ENCODE measurements around the gene HOXA7. TPM values are rescaled to one million over a fixed set of nuclear protein-coding genes. Genes with fewer than 3 reads are reported as not detected.

The HOXA7 gene
- total RNA-seq, 1 donor from 2014 or later: 17.9 TPM

DNA sequence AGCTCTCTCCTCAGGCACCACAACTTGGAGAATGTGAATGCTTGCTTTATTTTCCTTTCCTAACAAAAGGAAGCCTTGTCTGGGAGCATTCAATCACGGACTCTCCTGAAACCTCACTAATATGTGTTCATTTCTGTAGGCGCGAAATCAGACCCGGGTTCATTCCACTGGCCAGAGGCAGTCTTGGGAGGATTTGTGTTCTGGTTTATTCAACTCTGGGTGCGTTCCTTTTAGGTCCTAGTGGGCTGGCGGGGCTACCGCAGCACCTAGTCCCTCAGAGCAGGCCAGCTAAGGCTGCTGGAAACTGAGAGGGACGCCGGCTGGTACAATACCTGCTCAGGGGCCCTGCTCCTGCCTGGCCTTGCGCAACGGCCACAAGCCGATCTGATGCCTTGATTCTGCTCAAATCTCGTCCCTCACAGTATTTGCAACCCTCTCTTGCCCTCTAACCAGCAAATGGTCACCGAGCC is 33.4 kb downstream of the HOXA7 start:
- H3K9me3 Mint-ChIP-seq: no peaks in the 10 kb centered on the region
- no peaks in the 10 kb centered on the region for H3K27me3 Mint-ChIP-seq (ENCODE audit: low read depth)
- TF ChIP-seq CTCF (IDR thresholded peaks at IDR 0.05; ENCODE audit: unreplicated experiment): no peak
- H3K4me1 Mint-ChIP-seq: peaks cover 100% of the 10 kb centered on the region
- peaks cover 31% of the 10 kb centered on the region for H3K36me3 Mint-ChIP-seq
- peak overlapping the region; percentile 100 for H3K27ac Mint-ChIP-seq
- H3K4me3 Mint-ChIP-seq: peak overlapping the region; percentile 88
- DNase-seq (ENCODE audit: low spot score in 2 of 2, unreplicated experiment in 2 of 2): peak in 1 of 2 experiments; percentile 49

DNA sequence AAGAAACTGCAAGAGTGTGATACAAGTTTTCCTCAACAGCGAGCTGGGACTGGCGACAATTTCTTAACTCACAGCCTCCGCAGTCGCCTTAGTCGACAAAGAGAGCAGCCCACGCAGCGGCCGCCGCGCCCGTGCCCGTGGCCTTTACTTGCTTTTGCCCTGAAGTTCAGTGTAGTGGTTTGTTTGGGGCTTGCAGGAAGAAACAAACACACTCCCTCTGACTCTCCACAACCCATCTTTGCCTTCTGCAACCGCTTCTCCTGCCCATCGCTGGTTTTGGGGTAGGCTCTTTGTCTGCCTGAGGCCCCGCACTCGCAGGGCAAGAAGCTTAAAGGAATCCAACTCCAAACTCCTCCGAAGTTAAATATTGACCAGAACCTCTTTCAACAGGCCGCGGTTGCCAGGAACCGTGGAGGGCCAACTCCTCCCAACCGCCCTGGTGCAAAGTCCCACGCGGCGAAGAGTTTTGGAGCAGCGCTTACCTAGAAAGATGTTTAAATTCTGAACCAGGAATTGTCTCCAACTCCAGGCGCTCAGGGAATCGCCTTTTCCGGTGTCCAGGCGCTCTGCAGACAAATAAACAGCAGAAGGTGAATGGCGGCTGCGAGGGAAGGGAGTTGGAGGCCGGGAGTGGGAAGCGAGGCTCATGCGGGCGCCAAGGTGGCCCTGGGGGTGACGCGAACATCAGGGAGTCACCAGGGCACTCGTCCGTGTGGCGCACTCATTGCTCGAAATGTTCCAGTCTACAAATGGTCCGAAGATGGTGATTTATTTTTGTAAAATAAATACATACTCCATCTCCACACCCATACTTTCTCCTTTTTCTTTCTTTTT is 34.2 kb downstream of the HOXA7 start:
- Mint-ChIP-seq H3K9me3 (no peaks in the 10 kb centered on the region), H3K27me3 (ENCODE audit: low read depth) (no peaks in the 10 kb centered on the region), H3K36me3 (peaks cover 29% of the 10 kb centered on the region), H3K27ac (peak overlapping the region; percentile 100), H3K4me1 (peaks cover 99% of the 10 kb centered on the region), H3K4me3 (peak overlapping the region; percentile 88)
- peak in 1 of 2 experiments; percentile 55 for DNase-seq (ENCODE audit: low spot score in 2 of 2, unreplicated experiment in 2 of 2)
- no peak for TF ChIP-seq CTCF (IDR thresholded peaks at IDR 0.05; ENCODE audit: unreplicated experiment)

GRCh38 chr7:27121684-27122076 is 34.8 kb downstream of the HOXA7 start:
- Mint-ChIP-seq H3K9me3 (no peaks in the 10 kb centered on the region), H3K4me3 (peak overlapping the region; percentile 88), H3K4me1 (peaks cover 97% of the 10 kb centered on the region), H3K36me3 (peaks cover 29% of the 10 kb centered on the region), H3K27ac (peak overlapping the region; percentile 100), H3K27me3 (ENCODE audit: low read depth) (no peaks in the 10 kb centered on the region)
- TF ChIP-seq CTCF (IDR thresholded peaks at IDR 0.05; ENCODE audit: unreplicated experiment): no peak
- DNase-seq (ENCODE audit: low spot score in 2 of 2, unreplicated experiment in 2 of 2): no peak

DNA sequence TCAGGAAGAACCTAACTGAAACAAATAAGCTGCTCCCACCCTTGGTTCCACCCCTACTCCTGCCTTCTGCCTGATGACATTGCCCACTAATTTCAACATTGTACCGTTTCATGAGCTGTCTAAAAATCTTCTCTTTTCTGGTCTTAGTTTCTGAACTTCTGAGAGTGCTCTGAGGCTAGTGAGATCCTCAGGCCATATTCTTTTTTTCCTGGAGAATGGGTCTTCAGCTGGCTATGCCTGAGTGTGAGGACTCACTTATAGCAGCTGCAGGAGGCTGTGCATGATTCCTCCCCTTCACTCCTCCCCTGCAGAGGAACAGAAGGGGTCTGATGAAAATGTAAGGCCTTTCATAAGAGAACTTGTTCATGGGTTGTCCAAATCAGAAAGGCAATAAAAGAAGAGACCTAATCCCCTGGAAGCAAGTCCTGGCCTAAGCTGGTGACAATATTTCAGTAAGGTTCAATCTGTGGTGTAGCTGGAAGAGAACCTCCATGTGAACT is 37.0 kb downstream of the HOXA7 start:
- Mint-ChIP-seq H3K4me1 (peaks cover 79% of the 10 kb centered on the region), H3K27me3 (ENCODE audit: low read depth) (no peaks in the 10 kb centered on the region), H3K27ac (peak overlapping the region; percentile 100), H3K4me3 (peak overlapping the region; percentile 88), H3K9me3 (no peaks in the 10 kb centered on the region), H3K36me3 (peaks cover 42% of the 10 kb centered on the region)
- peak in 1 of 2 experiments; percentile 30 for DNase-seq (ENCODE audit: low spot score in 2 of 2, unreplicated experiment in 2 of 2)
- TF ChIP-seq CTCF (IDR thresholded peaks at IDR 0.05; ENCODE audit: unreplicated experiment): no peak

DNA sequence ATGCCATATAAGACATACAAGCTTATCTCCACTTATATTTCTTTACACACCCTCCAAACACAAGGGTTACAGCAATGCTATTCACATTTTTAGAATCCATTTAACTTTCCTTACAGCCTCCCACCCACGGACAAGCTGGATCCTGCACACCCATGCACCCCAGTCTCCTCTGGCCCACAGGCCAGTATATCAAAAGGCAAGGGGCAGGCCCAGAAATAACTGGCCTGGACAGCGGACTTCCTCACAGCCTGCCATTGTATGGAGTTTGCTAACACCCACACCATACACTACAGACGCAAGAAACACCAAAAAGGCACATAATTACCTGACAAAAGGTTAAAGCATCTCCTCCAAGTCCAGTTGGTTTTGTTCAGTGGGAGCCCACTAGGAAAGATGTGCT is 37.9 kb downstream of the HOXA7 start:
- Mint-ChIP-seq H3K4me3 (peak overlapping the region; percentile 88), H3K9me3 (no peaks in the 10 kb centered on the region), H3K36me3 (peaks cover 36% of the 10 kb centered on the region), H3K27me3 (ENCODE audit: low read depth) (no peaks in the 10 kb centered on the region), H3K27ac (peak overlapping the region; percentile 100), H3K4me1 (peaks cover 73% of the 10 kb centered on the region)
- TF ChIP-seq CTCF (IDR thresholded peaks at IDR 0.05; ENCODE audit: unreplicated experiment): no peak
- peak in 1 of 2 experiments; percentile 44 for DNase-seq (ENCODE audit: low spot score in 2 of 2, unreplicated experiment in 2 of 2)
